Measurements from ENCODE around the gene TLR1.
A peak's percentile ranks its signal among the peaks of the same experiment; 100 is the strongest.

TLR1 gene

DNA sequence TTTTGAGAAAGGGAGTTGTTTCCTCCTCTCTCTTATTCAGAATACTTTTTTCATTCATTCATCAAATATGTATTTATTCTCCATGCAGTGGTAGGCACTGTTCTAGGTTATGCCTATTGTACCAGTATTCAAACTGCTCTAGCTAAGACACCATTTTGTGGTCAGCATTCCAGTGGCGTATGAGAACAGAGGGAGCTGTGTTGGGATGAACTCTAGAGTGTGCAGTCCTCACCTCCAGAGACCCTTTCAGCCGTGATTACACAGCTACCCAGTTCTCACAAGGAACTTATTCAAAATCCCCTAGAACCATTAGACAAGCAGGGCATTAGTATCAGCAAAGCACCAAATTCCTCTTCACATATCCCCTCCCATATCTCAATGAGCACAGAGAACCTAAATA lies 4.2 kb downstream of the TLR1 start:
- TF ChIP-seq, protein P1, sequence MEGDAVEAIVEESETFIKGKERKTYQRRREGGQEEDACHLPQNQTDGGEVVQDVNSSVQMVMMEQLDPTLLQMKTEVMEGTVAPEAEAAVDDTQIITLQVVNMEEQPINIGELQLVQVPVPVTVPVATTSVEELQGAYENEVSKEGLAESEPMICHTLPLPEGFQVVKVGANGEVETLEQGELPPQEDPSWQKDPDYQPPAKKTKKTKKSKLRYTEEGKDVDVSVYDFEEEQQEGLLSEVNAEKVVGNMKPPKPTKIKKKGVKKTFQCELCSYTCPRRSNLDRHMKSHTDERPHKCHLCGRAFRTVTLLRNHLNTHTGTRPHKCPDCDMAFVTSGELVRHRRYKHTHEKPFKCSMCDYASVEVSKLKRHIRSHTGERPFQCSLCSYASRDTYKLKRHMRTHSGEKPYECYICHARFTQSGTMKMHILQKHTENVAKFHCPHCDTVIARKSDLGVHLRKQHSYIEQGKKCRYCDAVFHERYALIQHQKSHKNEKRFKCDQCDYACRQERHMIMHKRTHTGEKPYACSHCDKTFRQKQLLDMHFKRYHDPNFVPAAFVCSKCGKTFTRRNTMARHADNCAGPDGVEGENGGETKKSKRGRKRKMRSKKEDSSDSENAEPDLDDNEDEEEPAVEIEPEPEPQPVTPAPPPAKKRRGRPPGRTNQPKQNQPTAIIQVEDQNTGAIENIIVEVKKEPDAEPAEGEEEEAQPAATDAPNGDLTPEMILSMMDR (IDR thresholded peaks at IDR 0.05; ENCODE audit: insufficient read depth, low read depth, low read length, missing control alignments) = no peak
- no peak overlapping the region for H3K4me3 ChIP-seq (ENCODE audit: low read length)
- no peak for DNase-seq (ENCODE audit: low read depth)

DNA sequence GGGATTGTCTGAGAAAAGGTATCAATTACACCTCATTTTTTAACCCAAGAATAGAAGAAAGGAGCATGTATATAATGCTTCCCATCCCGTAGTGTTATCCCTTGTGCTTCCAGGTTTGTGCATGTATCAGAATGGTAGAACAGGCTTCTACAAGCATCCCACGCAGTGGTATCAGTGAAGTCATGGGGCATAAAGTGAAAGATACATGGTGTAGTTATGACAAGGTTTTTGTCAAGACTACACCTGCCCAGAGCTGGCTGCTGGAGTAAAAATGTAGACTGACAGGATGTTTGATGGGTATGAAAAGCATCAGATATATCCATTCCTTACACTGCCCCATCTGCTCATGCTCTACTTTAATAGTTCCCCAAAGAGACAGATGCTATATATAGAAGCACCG lies 9.5 kb downstream of the TLR1 start:
- DNase-seq (ENCODE audit: low read depth) = peak; percentile 91
- TF ChIP-seq, protein P1 (IDR thresholded peaks at IDR 0.05; ENCODE audit: insufficient read depth, low read depth, low read length, missing control alignments) = no peak
- H3K4me3 ChIP-seq (ENCODE audit: low read length) = no peak overlapping the region

DNA sequence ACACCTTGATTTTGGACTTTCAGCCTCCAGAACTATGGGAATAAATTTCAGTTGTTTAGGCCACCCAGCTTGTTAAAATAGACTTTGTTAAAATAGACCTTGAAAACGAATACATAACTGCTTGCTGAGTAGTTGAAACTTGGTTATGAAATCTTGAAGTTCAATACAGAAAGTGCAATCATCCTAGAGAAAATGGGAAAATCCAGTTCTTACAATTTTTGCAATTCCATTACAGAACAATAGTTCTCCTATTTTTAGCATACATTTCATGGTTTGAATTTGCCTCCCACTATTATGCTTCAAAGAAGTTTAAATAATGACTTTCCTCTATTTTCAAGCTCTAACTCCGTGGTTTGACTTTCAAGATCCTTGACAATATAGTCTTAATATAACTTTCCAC lies 10.5 kb downstream of the TLR1 start:
- H3K4me3 ChIP-seq (ENCODE audit: low read length) = no peak overlapping the region
- TF ChIP-seq, protein P1 (IDR thresholded peaks at IDR 0.05; ENCODE audit: insufficient read depth, low read depth, low read length, missing control alignments) = no peak
- no peak for DNase-seq (ENCODE audit: low read depth)

DNA sequence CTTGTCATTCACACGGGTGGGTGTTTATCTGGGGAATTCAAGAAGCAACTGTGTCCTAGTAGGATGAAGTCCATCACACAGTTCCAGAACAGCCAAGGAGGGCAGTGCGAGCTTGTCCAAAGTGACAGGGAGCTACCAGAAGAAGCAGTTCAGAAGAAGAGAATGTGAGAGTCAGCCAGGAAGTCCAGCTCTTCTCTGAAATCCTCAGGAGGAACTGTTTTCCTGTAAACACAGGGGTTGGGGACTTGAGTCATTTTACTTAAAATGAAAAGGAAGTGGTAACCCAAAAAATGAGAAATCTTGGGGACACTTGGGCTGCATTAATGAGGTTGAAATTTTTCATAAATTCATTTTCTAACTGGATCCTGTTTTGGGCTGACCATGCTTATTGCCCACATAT lies 13.6 kb downstream of the TLR1 start:
- no peak overlapping the region for H3K4me3 ChIP-seq (ENCODE audit: low read length)
- DNase-seq (ENCODE audit: low read depth) = no peak
- TF ChIP-seq, protein P1 (IDR thresholded peaks at IDR 0.05; ENCODE audit: insufficient read depth, low read depth, low read length, missing control alignments) = no peak

DNA sequence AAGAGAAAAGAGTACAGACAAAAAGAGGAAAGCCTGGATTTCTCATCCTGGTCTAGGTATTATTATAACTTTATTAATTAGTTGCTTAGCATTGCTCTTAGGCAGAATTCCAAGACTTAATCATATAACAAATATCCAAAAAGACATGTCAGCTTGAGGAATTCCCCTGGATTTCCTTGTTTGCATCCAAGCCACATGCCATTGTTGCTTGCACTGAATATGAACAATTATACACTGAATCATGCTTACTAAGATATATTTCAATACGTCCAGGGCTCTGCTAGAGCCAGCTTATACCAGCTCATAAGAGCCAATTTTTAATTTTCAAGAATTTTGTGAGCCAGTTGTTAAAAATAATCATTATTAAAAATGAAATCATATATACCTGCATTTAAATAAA lies 16.3 kb downstream of the TLR1 start:
- TF ChIP-seq, protein P1 (IDR thresholded peaks at IDR 0.05; ENCODE audit: insufficient read depth, low read depth, low read length, missing control alignments) = no peak
- no peak overlapping the region for H3K4me3 ChIP-seq (ENCODE audit: low read length)
- peak; percentile 91 for DNase-seq (ENCODE audit: low read depth)

DNA sequence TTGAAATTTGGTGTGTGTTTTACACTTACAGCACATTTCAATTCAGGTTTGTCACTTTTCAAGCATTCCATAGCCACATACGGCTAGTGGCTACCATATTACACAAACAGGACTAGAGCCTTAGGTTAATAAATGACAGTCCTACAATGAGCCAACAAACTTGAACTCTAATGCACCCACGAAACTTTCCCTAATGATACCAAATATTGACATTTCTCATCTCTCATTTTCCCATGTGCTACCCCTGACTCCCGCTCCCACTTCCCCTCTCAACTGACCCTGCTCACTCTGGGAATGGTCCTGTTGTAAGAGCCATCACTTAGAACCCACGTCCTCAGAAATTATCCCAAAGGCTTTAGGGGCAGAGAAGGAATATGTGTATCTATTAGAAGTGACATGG lies 16.9 kb downstream of the TLR1 start:
- TF ChIP-seq, protein P1 (IDR thresholded peaks at IDR 0.05; ENCODE audit: insufficient read depth, low read depth, low read length, missing control alignments) = no peak
- no peak overlapping the region for H3K4me3 ChIP-seq (ENCODE audit: low read length)
- no peak for DNase-seq (ENCODE audit: low read depth)

DNA sequence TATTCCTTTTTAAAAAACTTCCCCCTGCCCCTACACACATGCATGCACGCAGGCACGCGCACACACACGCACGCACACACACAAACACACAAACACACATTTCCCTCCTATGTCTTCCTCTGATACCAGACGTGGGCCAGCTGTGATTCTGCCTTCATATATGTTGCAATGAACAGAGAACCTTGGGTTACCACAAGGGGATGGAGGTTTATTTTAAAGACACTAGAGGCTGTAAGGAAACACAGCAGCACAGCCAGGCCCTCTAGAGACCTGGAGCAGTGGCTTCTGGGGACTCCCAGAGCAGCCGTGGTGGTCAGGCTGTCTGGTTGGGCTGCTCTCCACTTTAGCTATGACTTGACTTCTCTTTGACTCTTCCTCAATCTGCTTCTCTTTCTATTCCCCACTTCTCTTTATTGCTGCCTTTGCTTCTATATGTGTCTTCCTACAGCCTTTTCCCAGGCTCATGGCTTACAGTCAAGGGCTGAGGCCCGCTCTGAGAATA lies 18.6 kb downstream of the TLR1 start:
- H3K4me3 ChIP-seq (ENCODE audit: low read length) = no peak overlapping the region
- TF ChIP-seq, protein P1 (IDR thresholded peaks at IDR 0.05; ENCODE audit: insufficient read depth, low read depth, low read length, missing control alignments) = no peak
- no peak for DNase-seq (ENCODE audit: low read depth)

All from epithelial cell of esophagus (primary cell).